GM12878 (cell line): ENCODE measurements around the gene BUD23. TPM values are rescaled to one million over a fixed set of nuclear protein-coding genes. Genes with fewer than 3 reads are reported as not detected.

ENCODE experiments used
- ATAC-seq: fragments of 200-7000 bp; cut with Tn5 transposase; 3 replicates; pipeline ENCODE4 v1.9.1; 2020; ENCODE audit warnings: mild to moderate bottlenecking, moderate library complexity
- BruUV-seq: library from RNA; stranded (reverse); fragments of 400-500 nt; replicated peaks from 2 replicates; lab custom pipeline; 2021; lab: Mats Ljungman, UMichigan
- CTCF ChIA-PET: fragments of 300-600 bp; sonication (Branson Sonifier 250); formaldehyde crosslinking; extraction: SDS; loops from one replicate; lab custom pipeline; 2021; ENCODE audit warnings: inconsistent platforms; lab: Yijun Ruan, JAX
- POLR2A ChIA-PET: fragments of 350-600 bp; formaldehyde crosslinking; extraction: SDS; loops from one replicate; lab custom pipeline; 2021; ENCODE audit warnings: inconsistent platforms; lab: Charles Lee
- RAD21 ChIA-PET: fragments of 300-600 bp; sonication (Branson Sonifier 250); formaldehyde crosslinking; loops from one replicate; lab custom pipeline; 2023; ENCODE audit warnings: antibody characterized with exemption; ENCODE audit not compliant: unreplicated experiment; lab: Charles Lee
- SMC1A ChIA-PET: fragments of 300-600 bp; sonication (Branson Sonifier 250); formaldehyde crosslinking; loops from one replicate; lab custom pipeline; 2023; ENCODE audit not compliant: unreplicated experiment, uncharacterized antibody; lab: Charles Lee
- DNase-seq: peaks from one replicate; pipeline ENCODE4 v3.0.0-alpha.2; 2011; ENCODE audit warnings: low read depth, low spot score
- FAIRE-seq: peaks from 3 replicates; lab custom pipeline; 2011; peaks lifted over from hg19 to GRCh38; lab: Jason Lieb, UNC
- H2AFZ ChIP-seq: 2 replicates; pipeline ENCODE4 v1.6.0; 2011; ENCODE audit warnings: low read depth, low read length, control low read depth; ENCODE audit not compliant: control insufficient read depth
- H3K27ac ChIP-seq: 2 replicates; pipeline ENCODE4 v1.5.1; 2011; ENCODE audit warnings: control low read depth; ENCODE audit not compliant: control insufficient read depth, insufficient read depth
- H3K27me3 ChIP-seq, 2 experiments: replicated peaks in 1 of 2; 2 replicates each; pipeline versions ENCODE4 v1.6.0 to v1.6.1; 2011; ENCODE audit warnings: low read length in 1 of 2; ENCODE audit not compliant: control insufficient read depth in 2 of 2, insufficient read depth in 2 of 2
- H3K36me3 ChIP-seq, 2 experiments: 2 replicates each; pipeline ENCODE4 v1.5.1; 2011; ENCODE audit warnings: low read length in 1 of 2; ENCODE audit not compliant: control insufficient read depth in 2 of 2, insufficient read depth in 2 of 2
- H3K4me1 ChIP-seq: 2 replicates; pipeline ENCODE4 v1.6.1; 2011; ENCODE audit warnings: mild to moderate bottlenecking, low read length, moderate library complexity, mixed read lengths; ENCODE audit not compliant: control insufficient read depth, insufficient read depth
- H3K4me2 ChIP-seq: 2 replicates; pipeline ENCODE4 v1.6.0; 2011; ENCODE audit warnings: control low read depth; ENCODE audit not compliant: control insufficient read depth, insufficient read depth
- H3K4me3 ChIP-seq: fragments of 200-600 bp; sonication (generic); 2 replicates; pipeline ENCODE4 v1.5.1; 2016
- H3K79me2 ChIP-seq: 2 replicates; pipeline ENCODE4 v1.6.0; 2011; ENCODE audit warnings: low read length; ENCODE audit not compliant: control insufficient read depth, insufficient read depth
- H3K9ac ChIP-seq: 2 replicates; pipeline ENCODE4 v1.8.0; 2011; ENCODE audit warnings: low read length, control low read depth, mixed read lengths; ENCODE audit not compliant: control insufficient read depth, insufficient read depth
- H3K9me3 ChIP-seq: replicated peaks from 3 replicates; pipeline ENCODE4 v1.5.1; 2011; ENCODE audit warnings: mild to moderate bottlenecking, low read length; ENCODE audit not compliant: control insufficient read depth, insufficient read depth
- H4K20me1 ChIP-seq: 2 replicates; pipeline ENCODE4 v1.6.0; 2011; ENCODE audit not compliant: control insufficient read depth, insufficient read depth
- CBX3 ChIP-seq: fragments of 200-600 bp; sonication (generic); IDR thresholded peaks from 2 replicates; pipeline ENCODE4 v1.6.1; 2016; ENCODE audit warnings: low read depth, borderline replicate concordance
- CREB1 ChIP-seq: IDR thresholded peaks from 2 replicates; pipeline ENCODE4 v1.6.1; 2012; ENCODE audit warnings: low read depth, mild to moderate bottlenecking, inconsistent platforms
- CTCF ChIP-seq, 3 experiments: IDR thresholded peaks in 2 of 3; conservative IDR thresholded peaks in 1 of 3; 2 replicates each; pipeline ENCODE4 v1.5.1; 2011; ENCODE audit warnings: low read depth in 3 of 3, low read length in 3 of 3, mild to moderate bottlenecking in 3 of 3, control low read depth in 2 of 3, moderate library complexity in 2 of 3, inconsistent platforms in 1 of 3, mixed read lengths in 1 of 3; ENCODE audit not compliant: control insufficient read depth in 2 of 3, insufficient read depth in 1 of 3; ENCODE audit errors: extremely low read depth in 1 of 3
- NFIC ChIP-seq: IDR thresholded peaks from 2 replicates; pipeline ENCODE4 v1.6.1; 2012; ENCODE audit warnings: low read depth, mild to moderate bottlenecking, inconsistent platforms, low read length, moderate library complexity
- SMAD5 ChIP-seq: IDR thresholded peaks from 2 replicates; pipeline ENCODE4 v1.6.1; 2016; ENCODE audit warnings: antibody characterized with exemption, low read depth
- TAF1 ChIP-seq: IDR thresholded peaks from 2 replicates; pipeline ENCODE4 v1.6.1; 2011; ENCODE audit warnings: mild to moderate bottlenecking, low read depth, low read length, borderline replicate concordance
- WGBS: methylation state at CpG from one replicate; pipeline ENCODE4 v1.1.6; 2016; ENCODE audit warnings: low lambda C conversion rate; ENCODE audit not compliant: insufficient replicate concordance, insufficient coverage; ENCODE audit errors: missing lambda C conversion rate; 5-methylcytosine and 5-hydroxymethylcytosine counted together
- in situ Hi-C: fragments of 300-500 bp; cut with MboI; formaldehyde crosslinking; loops from 9 replicates; pipeline ENCODE4 v1.14.3; 2018; ENCODE audit warnings: mixed read lengths
- intact Hi-C: fragments of 100-400 bp; cut with micrococcal nuclease; formaldehyde crosslinking; loops from one replicate; pipeline ENCODE4 v1.14.2; 2022; ENCODE audit not compliant: unreplicated experiment
- polyA plus RNA-seq, 11 experiments: library from polyadenylated mRNA; depleted of rRNA in 4 of 11; unstranded in 6 of 11; stranded (reverse) in 5 of 11; fragments of >200 nt; fragmentation: Nextera tagmentation in 4 of 11; fragmentation: Illumina TruSeq in 1 of 11; extraction: Ambion mirVana in 4 of 11; extraction: Trizol in 1 of 11; gene quantifications; 1 replicate in 1 of 11; 2 replicates in 10 of 11; pipeline versions ENCODE4 v1.2.1 to v1.2.3, GENCODE V29; 2011 to 2016; ENCODE audit warnings: inconsistent platforms in 2 of 11, missing spikeins in 2 of 11, low read depth in 1 of 11
- total RNA-seq, 4 experiments: library from RNA; depleted of rRNA in 3 of 4; stranded (reverse); fragments of >200 nt in 3 of 4; fragmentation: Illumina TruSeq in 1 of 4; extraction: Trizol in 1 of 4; gene quantifications; 2 replicates each; pipeline versions ENCODE4 v1.2.1 to v1.2.3, GENCODE V29; 2013 to 2021
- TF ChIP-seq, protein P1 (sequence below): fragments of 450-650 bp; IDR thresholded peaks from 2 replicates; pipeline ENCODE4 v1.6.1; 2014; ENCODE audit warnings: mild to moderate bottlenecking

The BUD23 gene
- total and polyA plus RNA-seq, 10 of the 15 experiments (the other 5 are each of a cell fraction or from before 2014, with no cell fraction given), result 36.4 to 138 (median 99.5) TPM

- TF ChIP-seq, protein P1, sequence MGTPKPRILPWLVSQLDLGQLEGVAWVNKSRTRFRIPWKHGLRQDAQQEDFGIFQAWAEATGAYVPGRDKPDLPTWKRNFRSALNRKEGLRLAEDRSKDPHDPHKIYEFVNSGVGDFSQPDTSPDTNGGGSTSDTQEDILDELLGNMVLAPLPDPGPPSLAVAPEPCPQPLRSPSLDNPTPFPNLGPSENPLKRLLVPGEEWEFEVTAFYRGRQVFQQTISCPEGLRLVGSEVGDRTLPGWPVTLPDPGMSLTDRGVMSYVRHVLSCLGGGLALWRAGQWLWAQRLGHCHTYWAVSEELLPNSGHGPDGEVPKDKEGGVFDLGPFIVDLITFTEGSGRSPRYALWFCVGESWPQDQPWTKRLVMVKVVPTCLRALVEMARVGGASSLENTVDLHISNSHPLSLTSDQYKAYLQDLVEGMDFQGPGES, result no peak
Observed at GRCh38 chr7:73740212-73740611, 56.8 kb downstream of the BUD23 start (continued).

DNA sequence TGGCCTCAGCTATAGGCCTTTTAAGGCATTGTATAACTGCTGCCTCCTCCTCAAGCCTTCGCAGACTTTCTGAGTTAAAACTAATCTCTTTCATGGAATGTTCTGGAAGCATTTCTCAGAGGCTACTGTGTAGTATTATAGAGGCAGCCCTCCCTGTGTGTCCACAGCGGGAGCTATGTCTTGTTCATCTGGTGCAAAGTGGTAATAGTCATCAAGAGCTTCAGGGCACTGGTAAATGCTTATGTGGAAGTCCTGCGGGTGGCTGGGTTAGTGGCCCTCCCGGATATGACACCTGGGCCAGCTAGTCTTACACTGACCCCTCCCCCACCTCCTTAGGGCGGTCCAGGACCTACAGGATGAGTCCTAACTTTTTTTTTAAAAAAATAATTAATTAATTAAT lies 57.4 kb downstream of the BUD23 start:
- H2AFZ ChIP-seq, result no peak overlapping the region
- H4K20me1 ChIP-seq, result no peaks in the 10 kb centered on the region
- H3K4me3 ChIP-seq, result no peak overlapping the region
- ChIA-PET CTCF (interaction anchor here (0.8 kb wide), 1 partner anchor 114 kb away, joined by 4 read pairs; no protein-coding TSS in a partner anchor), POLR2A (interaction anchor here (0.6 kb wide), 1 partner anchor 156 kb away, joined by 5 read pairs; no protein-coding TSS in a partner anchor), SMC1A (no interaction called here), RAD21 (no interaction called here)
- FAIRE-seq (no peak), DNase-seq (no peak), ATAC-seq (no peak)
- peaks cover 0 to 8% of the 10 kb centered on the region in 2 experiments; a peak in 3 of 4 replicates for H3K36me3 ChIP-seq
- H3K27me3 ChIP-seq, result no peaks in the 10 kb centered on the region
- TF ChIP-seq CBX3 (no peak), NFIC (no peak), TAF1 (no peak), SMAD5 (no peak), CTCF (IDR thresholded peaks at IDR 0.05 in 2 of 3, conservative IDR thresholded peaks at IDR 0.05 in 1 of 3; ENCODE audit: control insufficient read depth in 2 of 3, extremely low read depth in 1 of 3, insufficient read depth in 1 of 3, low read depth in 3 of 3, low read length in 3 of 3) (no peak), CREB1 (no peak)
- TF ChIP-seq, protein P1, result no peak
- BruUV-seq, result no TSS peak
- no peaks in the 10 kb centered on the region; the same call in 1 of the 2 replicates for H3K4me1 ChIP-seq
- H3K9ac ChIP-seq, result no peak overlapping the region
- 85% methylated on average over 5 of the region's 5 CpGs for WGBS
- intact Hi-C loops (no loop called here), in situ Hi-C loops (no loop called here)
- no peak overlapping the region for H3K27ac ChIP-seq
- no peak overlapping the region for H3K4me2 ChIP-seq
- no peaks in the 10 kb centered on the region; the same call in 1 of the 2 replicates for H3K79me2 ChIP-seq
- H3K9me3 ChIP-seq, result no peaks in the 10 kb centered on the region
